Hair follicular keratinocyte (primary cell): ENCODE results near the gene DPH6. TPM values are rescaled to one million over a fixed set of nuclear protein-coding genes. Genes with fewer than 3 reads are reported as not detected.

Source experiments
- total RNA-seq: library from RNA; depleted of rRNA; stranded (reverse); fragments of >200 nt; gene quantifications from 2 replicates; pipeline ENCODE4 v1.2.3, GENCODE V29; 2015

DPH6 gene, protein sequence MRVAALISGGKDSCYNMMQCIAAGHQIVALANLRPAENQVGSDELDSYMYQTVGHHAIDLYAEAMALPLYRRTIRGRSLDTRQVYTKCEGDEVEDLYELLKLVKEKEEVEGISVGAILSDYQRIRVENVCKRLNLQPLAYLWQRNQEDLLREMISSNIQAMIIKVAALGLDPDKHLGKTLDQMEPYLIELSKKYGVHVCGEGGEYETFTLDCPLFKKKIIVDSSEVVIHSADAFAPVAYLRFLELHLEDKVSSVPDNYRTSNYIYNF
- total RNA-seq: 14.2 and 17.2 TPM in 2 replicates

DNA sequence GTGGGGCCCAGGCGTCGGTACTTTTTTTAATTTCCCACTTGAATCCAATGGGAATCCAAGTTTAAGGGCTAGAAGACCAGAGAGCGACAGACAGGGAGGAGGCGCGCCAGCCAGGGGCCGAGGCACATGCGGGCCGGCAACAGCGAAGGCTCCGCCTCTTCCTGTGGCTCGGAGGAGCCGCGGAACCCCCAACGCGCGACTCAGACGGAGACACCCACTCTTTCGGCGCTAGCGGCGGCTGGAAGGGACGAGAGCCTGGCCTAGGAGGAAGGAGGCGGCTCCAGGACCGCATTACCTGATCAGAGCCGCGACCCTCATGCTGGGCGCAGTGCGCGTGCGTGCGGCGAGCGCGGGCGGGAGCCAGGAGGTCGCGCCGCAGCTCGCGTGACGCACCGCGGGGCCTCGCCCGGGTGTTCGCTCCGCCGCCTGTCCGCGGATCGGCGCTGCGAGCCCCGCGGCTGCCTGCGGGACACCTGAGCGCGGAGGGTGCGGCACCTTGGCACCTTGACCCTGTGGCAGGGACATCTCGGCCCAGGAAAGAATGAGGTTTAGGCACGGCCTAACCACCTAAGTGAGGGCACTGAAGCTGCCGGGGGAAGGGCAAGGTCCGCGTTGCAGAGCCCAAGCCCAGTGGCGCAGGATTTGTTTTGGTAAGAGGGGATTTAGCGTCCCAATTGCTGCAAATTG, at the start of gene DPH6:
TSS of gene DPH6 (minus strand) at position 342 of the 687 bp plus-strand sequence. CDS start at position 318, 24 bp downstream.

